ENCODE data around the gene SCMH1. TPM values are rescaled to one million over a fixed set of nuclear protein-coding genes. Genes with fewer than 3 reads are reported as not detected.

The SCMH1 gene
- total RNA-seq, 1 experiment from 2014 or later, result 16.5 TPM

GRCh38 chr1:41260768-41261167, 18.7 kb upstream of the SCMH1 start:
- no peak overlapping the region for H4K91ac ChIP-seq (ENCODE audit: insufficient read length, low read depth, low read length)
- H2AFZ ChIP-seq (ENCODE audit: low read length), result no peak overlapping the region
- Mint-ChIP-seq H3K4me1 (peaks cover 6 to 8% of the 10 kb centered on the region in 2 experiments), H3K9me3 (no peaks in the 10 kb centered on the region), H3K4me3 (no peak overlapping the region), H3K27ac (no peak overlapping the region), H3K27me3 (ENCODE audit: low read depth) (peaks cover 9% of the 10 kb centered on the region), H3K36me3 (ENCODE audit: insufficient read depth in 1 of 3, low read depth in 3 of 3) (no peaks in the 10 kb centered on the region)
- no peaks in the 10 kb centered on the region for H3K23me2 ChIP-seq (ENCODE audit: insufficient read length, low read depth, low read length, poor library complexity, severe bottlenecking)
- no peak overlapping the region for H3K23ac ChIP-seq (ENCODE audit: insufficient read length, low read depth, low read length)
- H3K79me2 ChIP-seq (ENCODE audit: insufficient read depth, low read length), result no peaks in the 10 kb centered on the region
- no peaks in the 10 kb centered on the region for H3K4me1 ChIP-seq (ENCODE audit: insufficient read depth, low read length)
- H3K14ac ChIP-seq (ENCODE audit: insufficient read depth, low read length), result no peak overlapping the region
- no peak overlapping the region for H2BK20ac ChIP-seq (ENCODE audit: low read depth, low read length, poor library complexity, severe bottlenecking)
- H2BK120ac ChIP-seq (ENCODE audit: low read depth, low read length, poor library complexity, severe bottlenecking), result no peak overlapping the region
- H3K18ac ChIP-seq (ENCODE audit: insufficient read length, low read depth, low read length), result no peak overlapping the region
- H2BK15ac ChIP-seq (ENCODE audit: low read depth, low read length), result no peak overlapping the region
- no peak overlapping the region for H3K27ac ChIP-seq (ENCODE audit: insufficient read length, low read depth, low read length)
- DNase-seq, result no peak
- H2BK12ac ChIP-seq (ENCODE audit: insufficient read length, low read depth, low read length), result no peak overlapping the region
- H3K4ac ChIP-seq (ENCODE audit: low read depth, low read length), result no peak overlapping the region
- no peak overlapping the region for H3K4me2 ChIP-seq (ENCODE audit: insufficient read depth, insufficient read length, low read length)
- H4K5ac ChIP-seq (ENCODE audit: insufficient read length, low read depth, low read length), result no peak overlapping the region
- TF ChIP-seq, protein P1, sequence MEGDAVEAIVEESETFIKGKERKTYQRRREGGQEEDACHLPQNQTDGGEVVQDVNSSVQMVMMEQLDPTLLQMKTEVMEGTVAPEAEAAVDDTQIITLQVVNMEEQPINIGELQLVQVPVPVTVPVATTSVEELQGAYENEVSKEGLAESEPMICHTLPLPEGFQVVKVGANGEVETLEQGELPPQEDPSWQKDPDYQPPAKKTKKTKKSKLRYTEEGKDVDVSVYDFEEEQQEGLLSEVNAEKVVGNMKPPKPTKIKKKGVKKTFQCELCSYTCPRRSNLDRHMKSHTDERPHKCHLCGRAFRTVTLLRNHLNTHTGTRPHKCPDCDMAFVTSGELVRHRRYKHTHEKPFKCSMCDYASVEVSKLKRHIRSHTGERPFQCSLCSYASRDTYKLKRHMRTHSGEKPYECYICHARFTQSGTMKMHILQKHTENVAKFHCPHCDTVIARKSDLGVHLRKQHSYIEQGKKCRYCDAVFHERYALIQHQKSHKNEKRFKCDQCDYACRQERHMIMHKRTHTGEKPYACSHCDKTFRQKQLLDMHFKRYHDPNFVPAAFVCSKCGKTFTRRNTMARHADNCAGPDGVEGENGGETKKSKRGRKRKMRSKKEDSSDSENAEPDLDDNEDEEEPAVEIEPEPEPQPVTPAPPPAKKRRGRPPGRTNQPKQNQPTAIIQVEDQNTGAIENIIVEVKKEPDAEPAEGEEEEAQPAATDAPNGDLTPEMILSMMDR (conservative IDR thresholded peaks at IDR 0.05), result no peak
- no peak overlapping the region for H3K9ac ChIP-seq (ENCODE audit: extremely low read depth, insufficient read length, low read length)
- no peak overlapping the region for H2AK5ac ChIP-seq (ENCODE audit: insufficient read length, low read length)
- no peak overlapping the region for H3K56ac ChIP-seq (ENCODE audit: insufficient read length, low read depth, low read length)
- H3K79me1 ChIP-seq (ENCODE audit: insufficient read depth, low read depth, low read length, poor library complexity, severe bottlenecking), result no peaks in the 10 kb centered on the region
- H3K9me3 ChIP-seq (ENCODE audit: control insufficient read depth, low read depth, low read length), result no peaks in the 10 kb centered on the region
- no peaks in the 10 kb centered on the region for H3K27me3 ChIP-seq (ENCODE audit: insufficient read depth, low read length)
- H4K20me1 ChIP-seq (ENCODE audit: control insufficient read depth, insufficient read depth, insufficient read length), result no peaks in the 10 kb centered on the region
- no peak overlapping the region for H4K8ac ChIP-seq (replicated peaks; ENCODE audit: insufficient read length, low read depth, low read length)
- H2BK5ac ChIP-seq (ENCODE audit: insufficient read length, low read length), result no peak overlapping the region
- no CpG with 5 or more reads among the region's 2 CpGs for WGBS (ENCODE audit: extremely low coverage, insufficient read length, low lambda C conversion rate)
- H3T11ph ChIP-seq (ENCODE audit: low read length), result no peak overlapping the region

All from H9 (cell line).